ENCODE measurements around the gene CACHD1.
"Not testable (repeated sequence)": the region's sequence is repeated elsewhere in the genome, so short reads cannot be mapped to it uniquely, and the experiment has no call there.

Gene CACHD1

GRCh38 chr1:64675718-64676345 is 205.9 kb downstream of the CACHD1 start:
- DNase-seq: no peak

- no peak for DNase-seq
These were observed 206.5 kb downstream of the CACHD1 start for GRCh38 chr1:64676386-64676785.

- no peak for DNase-seq
These were observed 207.6 kb downstream of the CACHD1 start for GRCh38 chr1:64677532-64677931.

GRCh38 chr1:64678366-64678765 is 208.4 kb downstream of the CACHD1 start:
- DNase-seq: no peak

GRCh38 chr1:64679177-64679576 is 209.2 kb downstream of the CACHD1 start:
- DNase-seq: no peak

GRCh38 chr1:64680599-64680998 is 210.7 kb downstream of the CACHD1 start:
- no peak for DNase-seq

- no peak for DNase-seq
These were observed 211.1 kb downstream of the CACHD1 start for GRCh38 chr1:64681043-64681442.

- DNase-seq: no peak
These were observed 213.5 kb downstream of the CACHD1 start for GRCh38 chr1:64683419-64683818.

- no peak for DNase-seq
These were observed 215.3 kb downstream of the CACHD1 start for GRCh38 chr1:64685217-64685616.

GRCh38 chr1:64685765-64686341 is 215.9 kb downstream of the CACHD1 start:
- DNase-seq: no peak

- DNase-seq: no peak
These were observed 217.1 kb downstream of the CACHD1 start for GRCh38 chr1:64686828-64687724.

- DNase-seq: no peak
These were observed 217.9 kb downstream of the CACHD1 start for GRCh38 chr1:64687725-64688327.

GRCh38 chr1:64691626-64692025 is 221.7 kb downstream of the CACHD1 start:
- no peak for DNase-seq

GRCh38 chr1:64692911-64693310 is 223.0 kb downstream of the CACHD1 start:
- no peak for DNase-seq

- no peak for DNase-seq
These were observed 223.5 kb downstream of the CACHD1 start for GRCh38 chr1:64693406-64693805.

- DNase-seq: no peak
These were observed 226.9 kb downstream of the CACHD1 start for GRCh38 chr1:64696879-64697278.

- no peak for DNase-seq
These were observed 229.4 kb downstream of the CACHD1 start for GRCh38 chr1:64699327-64699726.

- no peak for DNase-seq
These were observed 231.1 kb downstream of the CACHD1 start for GRCh38 chr1:64701071-64701470.

GRCh38 chr1:64701886-64702285 is 232.0 kb downstream of the CACHD1 start:
- no peak for DNase-seq

- not testable (repeated sequence) for DNase-seq
These were observed 232.7 kb downstream of the CACHD1 start for GRCh38 chr1:64702670-64703069.

- DNase-seq: no peak
These were observed 233.7 kb downstream of the CACHD1 start for GRCh38 chr1:64703600-64703999.

GRCh38 chr1:64705591-64705990 is 235.7 kb downstream of the CACHD1 start:
- no peak for DNase-seq

- no peak for DNase-seq
These were observed 241.3 kb downstream of the CACHD1 start for GRCh38 chr1:64711266-64711665.

- DNase-seq: no peak
These were observed 242.1 kb downstream of the CACHD1 start for GRCh38 chr1:64712049-64712448.

Data from stimulated activated naive CD4-positive, alpha-beta T cell treated with Interleukin-2 at 50 U/mL for 16 hours (primary cell).